Panc1 (cell line): ENCODE data around the gene MAPK8IP2.

Experiments used
- CTCF ChIP-seq: fragments of 450-650 bp; IDR thresholded peaks from 2 replicates; pipeline ENCODE4 v1.5.1; 2017; ENCODE audit warnings: mild to moderate bottlenecking
- POLR2AphosphoS5 ChIP-seq: IDR thresholded peaks from 2 replicates; pipeline ENCODE4 v1.6.1; 2012; ENCODE audit warnings: mild to moderate bottlenecking, low read depth, low read length, moderate library complexity
- REST ChIP-seq, 2 experiments: IDR thresholded peaks; 2 replicates each; pipeline ENCODE4 v1.6.1; 2011 to 2012; ENCODE audit warnings: low read depth in 2 of 2, control low read depth in 1 of 2, low read length in 1 of 2, mild to moderate bottlenecking in 1 of 2, moderate library complexity in 1 of 2; ENCODE audit not compliant: insufficient read depth in 1 of 2
- SIN3A ChIP-seq: IDR thresholded peaks from 2 replicates; pipeline ENCODE4 v1.6.1; 2012; ENCODE audit warnings: low read depth, mild to moderate bottlenecking, low read length, moderate library complexity, borderline replicate concordance; ENCODE audit not compliant: insufficient read depth
- TCF7L2 ChIP-seq: IDR thresholded peaks from 2 replicates; pipeline ENCODE4 v1.6.1; 2011; ENCODE audit warnings: mild to moderate bottlenecking, low read depth, low read length, inconsistent platforms

GRCh38 chr22:50628543-50629134 lies 28.0 kb downstream of the MAPK8IP2 start:
- TF ChIP-seq CTCF, result no peak
- TF ChIP-seq REST (IDR thresholded peaks at IDR 0.05; ENCODE audit: insufficient read depth in 1 of 2, low read depth in 2 of 2, low read length in 1 of 2), result no peak
- no peak for TF ChIP-seq POLR2AphosphoS5
- no peak for TF ChIP-seq TCF7L2
- TF ChIP-seq SIN3A, result no peak
